Activated CD8-positive, alpha-beta T cell treated with anti-CD3 and anti-CD28 coated beads for 36 hours (primary cell): ENCODE measurements around the gene SORBS2. TPM values are rescaled to one million over a fixed set of nuclear protein-coding genes. Genes with fewer than 3 reads are reported as not detected.
"Not testable (repeated sequence)": the region's sequence is repeated elsewhere in the genome, so short reads cannot be mapped to it uniquely, and the experiment has no call there.

ENCODE experiments used
- ATAC-seq: fragments of 200-7000 bp; cut with Tn5 transposase; one replicate; pipeline ENCODE4 v1.10.0; 2021; ENCODE audit warnings: mild to moderate bottlenecking, moderate library complexity
- CTCF ChIA-PET: fragments of 350-600 bp; sonication (Branson Sonifier 250); formaldehyde crosslinking; loops from one replicate; lab custom pipeline; 2021; ENCODE audit warnings: antibody characterized with exemption; lab: Charles Lee
- POLR2A ChIA-PET: fragments of 350-600 bp; sonication (Branson Sonifier 250); formaldehyde crosslinking; loops from one replicate; lab custom pipeline; 2021; ENCODE audit warnings: antibody characterized with exemption; lab: Charles Lee
- DNase-seq: peaks from one replicate; pipeline ENCODE4 v3.0.0-alpha.2; 2020
- H3K27ac Mint-ChIP-seq: one replicate; pipeline ENCODE4 v1.8.0; 2021; ENCODE audit warnings: mild to moderate bottlenecking, mixed read lengths
- H3K27me3 Mint-ChIP-seq: one replicate; pipeline ENCODE4 v1.8.0; 2021; ENCODE audit warnings: mixed read lengths
- H3K36me3 Mint-ChIP-seq: one replicate; pipeline ENCODE4 v1.8.0; 2021; ENCODE audit warnings: low read depth, mixed read lengths
- H3K4me1 Mint-ChIP-seq: one replicate; pipeline ENCODE4 v1.8.0; 2021; ENCODE audit warnings: low read depth, mixed read lengths
- H3K4me3 Mint-ChIP-seq: one replicate; pipeline ENCODE4 v1.8.0; 2021; ENCODE audit warnings: mild to moderate bottlenecking, moderate library complexity, mixed read lengths
- H3K9me3 Mint-ChIP-seq: one replicate; pipeline ENCODE4 v1.8.0; 2021; ENCODE audit warnings: mixed read lengths
- intact Hi-C: fragments of 100-400 bp; cut with micrococcal nuclease; formaldehyde crosslinking; loops from one replicate; pipeline ENCODE4 v1.10.0; 2022
- total RNA-seq, 2 experiments: library from RNA; stranded (reverse); gene quantifications; one replicate each; pipeline ENCODE4 v1.2.3, GENCODE V29; 2021
- TF ChIP-seq, protein P1 (sequence below): fragments of 200-600 bp; IDR thresholded peaks from one replicate; pipeline ENCODE4 v1.8.0; 2022; ENCODE audit warnings: antibody characterized with exemption, mild to moderate bottlenecking

The SORBS2 gene
- total RNA-seq, 2 experiments from 2014 or later, result not detected

DNA sequence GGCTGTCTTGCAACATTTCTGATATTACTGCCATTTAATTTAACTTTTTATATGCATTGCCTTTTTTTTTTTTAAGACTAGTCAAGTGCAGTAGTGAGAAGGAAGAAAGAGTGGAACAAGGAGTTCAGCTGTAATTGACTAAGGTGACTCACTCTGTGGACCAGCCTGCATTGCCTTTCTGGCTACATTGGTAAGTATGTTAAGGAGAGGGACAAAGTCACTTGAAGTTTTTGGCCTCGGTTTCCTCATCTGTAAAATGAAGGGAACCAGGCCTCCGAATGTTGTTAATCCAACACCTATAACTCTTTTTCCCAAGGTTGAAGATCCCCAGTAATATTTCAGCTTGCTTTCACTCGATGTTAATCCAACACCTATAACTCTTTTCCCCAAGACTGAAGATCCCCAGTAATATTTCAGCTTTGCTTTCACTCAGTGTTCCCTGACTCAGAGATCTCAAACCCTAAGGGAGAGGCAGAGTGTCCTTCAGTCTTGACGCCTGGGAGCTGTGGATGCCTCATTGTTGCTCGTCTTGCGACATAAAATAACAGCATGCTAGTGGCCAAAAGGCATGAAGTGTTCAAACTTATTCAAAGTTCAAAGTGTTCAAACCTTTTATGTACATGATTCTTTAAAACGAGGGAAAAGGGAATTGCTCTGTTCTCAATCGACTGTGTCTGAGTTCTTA, 102.0 kb downstream of the SORBS2 start:
- Mint-ChIP-seq H3K4me1 (no peaks in the 10 kb centered on the region), H3K27me3 (peaks cover 7% of the 10 kb centered on the region), H3K36me3 (no peaks in the 10 kb centered on the region), H3K27ac (no peak overlapping the region), H3K9me3 (peaks cover 2% of the 10 kb centered on the region), H3K4me3 (no peak overlapping the region)
- ATAC-seq, result no peak
- POLR2A ChIA-PET, result no interaction called here
- CTCF ChIA-PET, result no interaction called here
- intact Hi-C loops, result no loop called here
- no peak for DNase-seq
- TF ChIP-seq, protein P1, sequence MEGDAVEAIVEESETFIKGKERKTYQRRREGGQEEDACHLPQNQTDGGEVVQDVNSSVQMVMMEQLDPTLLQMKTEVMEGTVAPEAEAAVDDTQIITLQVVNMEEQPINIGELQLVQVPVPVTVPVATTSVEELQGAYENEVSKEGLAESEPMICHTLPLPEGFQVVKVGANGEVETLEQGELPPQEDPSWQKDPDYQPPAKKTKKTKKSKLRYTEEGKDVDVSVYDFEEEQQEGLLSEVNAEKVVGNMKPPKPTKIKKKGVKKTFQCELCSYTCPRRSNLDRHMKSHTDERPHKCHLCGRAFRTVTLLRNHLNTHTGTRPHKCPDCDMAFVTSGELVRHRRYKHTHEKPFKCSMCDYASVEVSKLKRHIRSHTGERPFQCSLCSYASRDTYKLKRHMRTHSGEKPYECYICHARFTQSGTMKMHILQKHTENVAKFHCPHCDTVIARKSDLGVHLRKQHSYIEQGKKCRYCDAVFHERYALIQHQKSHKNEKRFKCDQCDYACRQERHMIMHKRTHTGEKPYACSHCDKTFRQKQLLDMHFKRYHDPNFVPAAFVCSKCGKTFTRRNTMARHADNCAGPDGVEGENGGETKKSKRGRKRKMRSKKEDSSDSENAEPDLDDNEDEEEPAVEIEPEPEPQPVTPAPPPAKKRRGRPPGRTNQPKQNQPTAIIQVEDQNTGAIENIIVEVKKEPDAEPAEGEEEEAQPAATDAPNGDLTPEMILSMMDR, result no peak

DNA sequence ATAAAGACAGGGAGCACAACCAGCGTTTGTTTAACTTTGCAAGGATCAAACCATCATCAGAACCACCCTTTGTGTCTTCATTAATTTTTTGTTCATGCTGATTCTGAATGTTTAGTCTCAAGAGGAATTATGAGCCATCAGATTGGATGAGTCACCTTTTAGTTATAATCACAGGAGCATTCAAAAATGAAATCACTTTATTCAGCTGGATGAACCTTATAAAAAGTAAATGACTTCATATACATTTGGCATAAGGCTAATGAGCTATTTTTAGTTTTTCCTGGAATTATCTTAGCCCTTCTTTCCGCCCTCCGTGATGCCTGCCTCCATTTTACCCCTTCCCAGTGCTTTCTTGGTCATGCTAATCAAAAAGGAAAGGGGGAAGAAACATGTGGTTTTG, 103.6 kb downstream of the SORBS2 start:
- H3K9me3 Mint-ChIP-seq, result peaks cover 4% of the 10 kb centered on the region
- no peaks in the 10 kb centered on the region for H3K4me1 Mint-ChIP-seq
- TF ChIP-seq, protein P1, result no peak
- H3K27ac Mint-ChIP-seq, result no peak overlapping the region
- no peak for DNase-seq
- peaks cover 7% of the 10 kb centered on the region for H3K27me3 Mint-ChIP-seq
- intact Hi-C loops, result no loop called here
- no peak for ATAC-seq
- CTCF ChIA-PET, result no interaction called here
- POLR2A ChIA-PET, result no interaction called here
- H3K4me3 Mint-ChIP-seq, result no peak overlapping the region
- no peaks in the 10 kb centered on the region for H3K36me3 Mint-ChIP-seq

- H3K4me3 Mint-ChIP-seq, H3K36me3 Mint-ChIP-seq, H3K27me3 Mint-ChIP-seq, intact Hi-C loops, H3K4me1 Mint-ChIP-seq, CTCF ChIA-PET, POLR2A ChIA-PET, H3K27ac Mint-ChIP-seq, H3K9me3 Mint-ChIP-seq: not testable (repeated sequence)
- ATAC-seq, result peak; percentile 34
- peak; percentile 10 for DNase-seq
These were observed 104.4 kb downstream of the SORBS2 start for GRCh38 chr4:185707622-185708021.

DNA sequence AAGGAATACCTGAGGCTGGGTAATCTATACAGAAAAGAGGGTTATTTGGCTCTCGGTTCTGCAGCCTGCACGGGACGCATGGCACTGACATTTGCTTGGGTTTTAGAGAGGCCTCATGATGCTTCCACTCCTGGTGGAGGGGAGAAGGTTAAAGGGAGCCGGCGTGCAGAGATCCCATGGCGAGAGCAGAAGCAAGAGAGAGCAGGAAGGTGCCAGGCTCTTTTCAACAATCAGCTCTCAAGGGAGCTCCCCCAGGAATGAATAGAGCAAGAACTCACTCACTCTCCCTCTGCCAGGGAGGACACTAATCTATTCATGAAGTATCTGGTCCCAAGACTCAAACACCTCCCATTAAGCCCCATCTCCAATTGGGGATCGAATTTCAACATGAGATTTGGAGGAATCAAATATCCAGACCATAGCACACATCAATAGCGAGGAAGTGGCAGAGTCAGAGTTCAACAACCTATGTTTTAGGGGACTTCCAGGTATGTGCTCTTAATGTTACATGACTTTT, 109.8 kb downstream of the SORBS2 start:
- TF ChIP-seq, protein P1, result no peak
- H3K27ac Mint-ChIP-seq, result no peak overlapping the region
- peaks cover 4% of the 10 kb centered on the region for H3K9me3 Mint-ChIP-seq
- H3K4me1 Mint-ChIP-seq, result no peaks in the 10 kb centered on the region
- ChIA-PET POLR2A (no interaction called here), CTCF (no interaction called here)
- H3K4me3 Mint-ChIP-seq, result no peak overlapping the region
- intact Hi-C loops, result no loop called here
- ATAC-seq (no peak), DNase-seq (no peak)
- no peaks in the 10 kb centered on the region for H3K27me3 Mint-ChIP-seq
- H3K36me3 Mint-ChIP-seq, result no peaks in the 10 kb centered on the region

DNA sequence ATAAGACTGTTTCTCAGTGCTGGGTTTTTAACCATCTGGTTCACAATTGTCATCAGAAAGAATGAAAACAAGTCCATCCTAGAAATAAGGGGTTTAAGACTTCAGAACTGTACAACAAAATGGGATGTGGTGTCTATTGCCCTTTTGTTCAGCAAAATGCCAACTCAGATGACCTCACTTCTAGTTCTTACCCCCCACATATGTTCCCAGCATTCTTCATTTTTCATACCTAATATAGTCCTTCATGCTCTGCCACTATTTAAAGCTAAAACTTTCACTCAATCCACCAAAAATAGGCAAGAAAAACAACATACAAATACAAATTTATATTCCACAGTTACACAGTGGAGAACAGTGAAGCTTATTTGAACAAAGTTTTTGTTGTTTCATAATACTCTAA, 111.4 kb downstream of the SORBS2 start:
- intact Hi-C loops, result no loop called here
- Mint-ChIP-seq H3K27ac (no peak overlapping the region), H3K9me3 (peaks cover 2% of the 10 kb centered on the region), H3K4me3 (no peak overlapping the region), H3K27me3 (no peaks in the 10 kb centered on the region), H3K36me3 (no peaks in the 10 kb centered on the region), H3K4me1 (no peaks in the 10 kb centered on the region)
- TF ChIP-seq, protein P1, result no peak
- no peak for ATAC-seq
- CTCF ChIA-PET, result interaction anchor here (1.0 kb wide), 1 partner anchor 15 kb away, joined by 3 read pairs; no protein-coding TSS in a partner anchor
- DNase-seq, result no peak
- POLR2A ChIA-PET, result no interaction called here
